GM21367 (cell line): ENCODE measurements around the gene COMMD2.

ENCODE experiments used
- ATAC-seq: cut with Tn5 transposase; IDR thresholded peaks from one replicate; pipeline ENCODE4 v1.9.1; 2021; ENCODE audit not compliant: unreplicated experiment

Gene COMMD2

GRCh38 chr3:149705416-149705815 is 46.9 kb downstream of the COMMD2 start:
- ATAC-seq, result no peak

GRCh38 chr3:149703466-149703865 is 48.8 kb downstream of the COMMD2 start:
- ATAC-seq, result no peak

GRCh38 chr3:149702691-149703441 is 49.4 kb downstream of the COMMD2 start:
- no peak for ATAC-seq

GRCh38 chr3:149701977-149702350 is 50.3 kb downstream of the COMMD2 start:
- no peak for ATAC-seq

GRCh38 chr3:149701206-149701976 is 50.9 kb downstream of the COMMD2 start:
- ATAC-seq, result no peak
